Measurements from ENCODE around the gene MFSD6.

- TF ChIP-seq CEBPB (IDR thresholded peaks at IDR 0.05): no peak
- TF ChIP-seq BHLHE40 (IDR thresholded peaks at IDR 0.05; ENCODE audit: low read depth, low read length): no peak
- TF ChIP-seq CTCF (IDR thresholded peaks at IDR 0.05): no peak
- no peak for TF ChIP-seq CHD2 (IDR thresholded peaks at IDR 0.05; ENCODE audit: low read length, partially characterized antibody)
- no peak for TF ChIP-seq POLR2AphosphoS2 (conservative IDR thresholded peaks at IDR 0.05; ENCODE audit: low read length)
- no peak for TF ChIP-seq POLR2A (IDR thresholded peaks at IDR 0.05; ENCODE audit: low read length)
- no peak for TF ChIP-seq MAX (IDR thresholded peaks at IDR 0.05)
- no peak for TF ChIP-seq PHF8 (IDR thresholded peaks at IDR 0.05; ENCODE audit: borderline replicate concordance, low read depth)
- TF ChIP-seq, protein P1, sequence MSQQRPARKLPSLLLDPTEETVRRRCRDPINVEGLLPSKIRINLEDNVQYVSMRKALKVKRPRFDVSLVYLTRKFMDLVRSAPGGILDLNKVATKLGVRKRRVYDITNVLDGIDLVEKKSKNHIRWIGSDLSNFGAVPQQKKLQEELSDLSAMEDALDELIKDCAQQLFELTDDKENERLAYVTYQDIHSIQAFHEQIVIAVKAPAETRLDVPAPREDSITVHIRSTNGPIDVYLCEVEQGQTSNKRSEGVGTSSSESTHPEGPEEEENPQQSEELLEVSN (IDR thresholded peaks at IDR 0.05; ENCODE audit: borderline replicate concordance, low read depth): no peak
- no peak for TF ChIP-seq MAZ (IDR thresholded peaks at IDR 0.05; ENCODE audit: borderline replicate concordance, low read depth, low read length)
- TF ChIP-seq ZC3H11A (IDR thresholded peaks at IDR 0.05): no peak
- TF ChIP-seq HOXA7 (CRISPR knock-in tag; IDR thresholded peaks at IDR 0.05): no peak
- no peak for TF ChIP-seq RAD21 (conservative IDR thresholded peaks at IDR 0.05 in 1 of 2, IDR thresholded peaks at IDR 0.05 in 1 of 2)
- TF ChIP-seq USF2 (IDR thresholded peaks at IDR 0.05): no peak
These were observed 5.1 kb upstream of the MFSD6 start for GRCh38 chr2:190402986-190403603.
